K562 (cell line): ENCODE results near the gene B2M. TPM values are rescaled to one million over a fixed set of nuclear protein-coding genes. Genes with fewer than 3 reads are reported as not detected.

Source experiments
- ATAC-seq: fragments of 200-7000 bp; cut with Tn5 transposase; 3 replicates; pipeline ENCODE4 v1.9.1; 2020; ENCODE audit warnings: moderate library complexity
- BruUV-seq: library from RNA; stranded (reverse); fragments of 400-500 nt; replicated peaks from 2 replicates; lab custom pipeline; 2021; lab: Mats Ljungman, UMichigan
- CTCF ChIA-PET: fragments of 300-600 bp; formaldehyde crosslinking; extraction: SDS; loops from one replicate; lab custom pipeline; 2021; ENCODE audit warnings: low intra/inter-chr PET ratio; lab: Yijun Ruan, JAX
- POLR2A ChIA-PET: fragments of 300-600, 350-650 bp; sonication (Branson Sonifier 250); formaldehyde crosslinking; extraction: SDS; loops from one replicate; lab custom pipeline; 2021; ENCODE audit warnings: antibody characterized with exemption, inconsistent platforms; lab: Yijun Ruan, JAX
- DNase-seq, 4 experiments: peaks; one replicate each; pipeline versions ENCODE4 v3.0.0 to v3.0.0-alpha.2; 2011 to 2018; ENCODE audit warnings: low spot score in 3 of 4, mixed read lengths in 3 of 4; ENCODE audit errors: extremely low read depth in 1 of 4
- FAIRE-seq: peaks from 2 replicates; lab custom pipeline; 2011; peaks lifted over from hg19 to GRCh38; lab: Jason Lieb, UNC
- H2AFZ ChIP-seq: 2 replicates; pipeline ENCODE4 v1.6.0; 2011; ENCODE audit warnings: low read depth, low read length, control low read depth, inconsistent platforms
- H3K27ac ChIP-seq: fragments of 200-600 bp; 3 replicates; pipeline ENCODE4 v1.8.0; 2011; ENCODE audit warnings: low read depth, mild to moderate bottlenecking, control low read depth, inconsistent platforms, low read length, moderate library complexity, mixed read lengths; ENCODE audit errors: extremely low read depth
- H3K27me3 ChIP-seq, 2 experiments: fragments of 300-600 bp in 1 of 2; 2 replicates in 1 of 2; 3 replicates in 1 of 2; pipeline versions ENCODE4 v1.6.0 to v1.8.0; 2011; ENCODE audit warnings: inconsistent platforms in 2 of 2, low read length in 2 of 2, mild to moderate bottlenecking in 1 of 2, mixed read lengths in 1 of 2, moderate library complexity in 1 of 2; ENCODE audit not compliant: control insufficient read depth in 2 of 2, insufficient read depth in 2 of 2
- H3K36me3 ChIP-seq: fragments of 300-600 bp; 3 replicates; pipeline ENCODE4 v1.8.0; 2011; ENCODE audit warnings: mild to moderate bottlenecking, low read length, inconsistent platforms; ENCODE audit not compliant: control insufficient read depth, insufficient read depth
- H3K4me1 ChIP-seq, 2 experiments: fragments of 200-600 bp in 1 of 2; replicated peaks in 1 of 2; 2 replicates in 1 of 2; 3 replicates in 1 of 2; pipeline versions ENCODE4 v1.5.1 to v1.8.0; 2011; ENCODE audit warnings: inconsistent platforms in 2 of 2, low read length in 2 of 2, mild to moderate bottlenecking in 1 of 2, mixed read lengths in 1 of 2, moderate library complexity in 1 of 2; ENCODE audit not compliant: control insufficient read depth in 2 of 2, insufficient read depth in 2 of 2
- H3K4me2 ChIP-seq: 2 replicates; pipeline ENCODE4 v1.6.1; 2011; ENCODE audit warnings: low read length, control low read depth, inconsistent platforms, mixed read lengths; ENCODE audit not compliant: insufficient read depth
- H3K4me3 ChIP-seq: fragments of 200-600 bp; sonication (generic), shearing (Covaris generic); 2 replicates; pipeline ENCODE4 v1.5.1; 2016; ENCODE audit warnings: control low read depth, inconsistent platforms
- H3K79me2 ChIP-seq: fragments of 200-600 bp; 3 replicates; pipeline ENCODE4 v1.8.0; 2011; ENCODE audit warnings: low read length, inconsistent platforms; ENCODE audit not compliant: control insufficient read depth, insufficient read depth
- H3K9ac ChIP-seq, 2 experiments: 2 replicates each; pipeline versions ENCODE4 v1.6.0 to v1.6.1; 2011; ENCODE audit warnings: low read depth in 2 of 2, low read length in 2 of 2, control low read depth in 1 of 2, inconsistent platforms in 1 of 2, mild to moderate bottlenecking in 1 of 2, mixed read lengths in 1 of 2; ENCODE audit not compliant: insufficient read depth in 1 of 2
- H3K9me1 ChIP-seq: one replicate; pipeline ENCODE4 v1.6.0; 2011; ENCODE audit warnings: inconsistent platforms, mild to moderate bottlenecking, low read length, moderate library complexity; ENCODE audit not compliant: control insufficient read depth, insufficient read depth
- H3K9me3 ChIP-seq: replicated peaks from 2 replicates; pipeline ENCODE4 v1.5.1; 2011; ENCODE audit warnings: low read depth, low read length, inconsistent platforms; ENCODE audit not compliant: control insufficient read depth, insufficient read depth
- H4K20me1 ChIP-seq: replicated peaks from 2 replicates; pipeline ENCODE4 v1.6.1; 2011; ENCODE audit warnings: low read length, inconsistent platforms, mixed read lengths; ENCODE audit not compliant: control insufficient read depth, insufficient read depth
- COPS2 ChIP-seq: fragments of 450-650 bp; conservative IDR thresholded peaks from 2 replicates; pipeline ENCODE4 v1.6.1; 2016; ENCODE audit warnings: mild to moderate bottlenecking, moderate library complexity
- GATAD2A ChIP-seq: fragments of 450-650 bp; IDR thresholded peaks from 2 replicates; pipeline ENCODE4 v1.6.1; 2017
- KAT7 ChIP-seq: sonication (generic); formaldehyde crosslinking; IDR thresholded peaks from 2 replicates; pipeline ENCODE4 v1.8.0; 2022; ENCODE audit warnings: missing genetic modification reagents, mild to moderate bottlenecking, borderline replicate concordance
- LARP7 ChIP-seq: fragments of 450-650 bp; IDR thresholded peaks from 2 replicates; pipeline ENCODE4 v1.6.1; 2016
- MYC ChIP-seq, 2 experiments: fragments of 250-450 bp in 1 of 2; sonication (Bioruptor Pico) in 1 of 2; IDR thresholded peaks; 2 replicates each; pipeline versions ENCODE4 v1.5.1 to v1.6.1; 2012 to 2021; ENCODE audit warnings: low read depth in 2 of 2, borderline replicate concordance in 1 of 2, improper control_type of control experiment in 1 of 2, low read length in 1 of 2, mild to moderate bottlenecking in 1 of 2, moderate library complexity in 1 of 2
- TSC22D4 ChIP-seq: fragments of 450-650 bp; IDR thresholded peaks from 2 replicates; pipeline ENCODE4 v1.6.1; 2016; ENCODE audit warnings: missing genetic modification characterization, missing biosample characterization, control low read depth
- ZNF184 ChIP-seq: sonication (generic); formaldehyde crosslinking; IDR thresholded peaks from 2 replicates; pipeline ENCODE4 v1.5.0; 2020; ENCODE audit warnings: missing genetic modification reagents
- ZNF197 ChIP-seq: fragments of 200-800 bp; sonication (Bioruptor generic); IDR thresholded peaks from 2 replicates; pipeline ENCODE4 v1.6.1; 2016; ENCODE audit warnings: low read depth, missing genetic modification characterization, missing compliant biosample characterization
- ZNF41 ChIP-seq: fragments of 250-450 bp; sonication (Bioruptor Pico); conservative IDR thresholded peaks from 2 replicates; pipeline ENCODE4 v1.4.0; 2020; ENCODE audit warnings: mild to moderate bottlenecking
- ZNF431 ChIP-seq: sonication (generic); formaldehyde crosslinking; IDR thresholded peaks from 2 replicates; pipeline ENCODE4 v1.8.0; 2022; ENCODE audit warnings: mild to moderate bottlenecking, missing genetic modification reagents
- ZNF592 ChIP-seq: fragments of 450-650 bp; IDR thresholded peaks from 2 replicates; pipeline ENCODE4 v1.6.1; 2017; ENCODE audit warnings: antibody characterized with exemption, mild to moderate bottlenecking
- WGBS: fragments of 100-300 bp; shearing (Covaris generic); methylation state at CpG from one replicate; pipeline ENCODE4 v1.1.6; 2016; ENCODE audit warnings: low coverage, mixed read lengths; ENCODE audit not compliant: insufficient coverage; ENCODE audit errors: missing lambda C conversion rate; 5-methylcytosine and 5-hydroxymethylcytosine counted together
- in situ Hi-C: fragments of 300-500 bp; cut with MboI; formaldehyde crosslinking; loops from 4 replicates; pipeline ENCODE4 v1.15.0; 2018; ENCODE audit warnings: inconsistent platforms, mixed read lengths
- intact Hi-C: fragments of 100-400 bp; cut with micrococcal nuclease; formaldehyde crosslinking; loops from 2 replicates; pipeline ENCODE4 v1.14.2; 2022
- polyA plus RNA-seq, 8 experiments: library from polyadenylated mRNA; depleted of rRNA in 4 of 8; stranded (reverse) in 5 of 8; unstranded in 3 of 8; fragments of >200 nt; fragmentation: Nextera tagmentation in 2 of 8; fragmentation: Illumina TruSeq in 1 of 8; extraction: Ambion mirVana in 2 of 8; extraction: Trizol in 1 of 8; gene quantifications; 2 replicates each; pipeline versions ENCODE4 v1.2.1 to v1.2.3, GENCODE V29; 2011 to 2014; ENCODE audit warnings: inconsistent platforms in 1 of 8, missing spikeins in 1 of 8
- total RNA-seq, 7 experiments: library from RNA; depleted of rRNA in 6 of 7; stranded (reverse); fragments of >200 nt in 6 of 7; fragmentation: Illumina TruSeq in 2 of 7; extraction: Trizol in 2 of 7; gene quantifications; 2 replicates each; pipeline versions ENCODE4 v1.2.1 to v1.2.3, GENCODE V29; 2011 to 2021; ENCODE audit warnings: low replicate concordance in 1 of 7
- TF ChIP-seq, protein P1 (sequence below): fragments of 450-650 bp; formaldehyde crosslinking; IDR thresholded peaks from 2 replicates; pipeline ENCODE4 v1.4.0; 2020; ENCODE audit warnings: mild to moderate bottlenecking, moderate library complexity
- TF ChIP-seq, protein P2 (sequence below): sonication (generic); formaldehyde crosslinking; IDR thresholded peaks from 2 replicates; pipeline ENCODE4 v1.8.0; 2022; ENCODE audit warnings: mild to moderate bottlenecking, missing genetic modification reagents

B2M gene
- total and polyA plus RNA-seq, 9 of the 15 experiments (the other 6 are each of a cell fraction or from before 2014, with no cell fraction given) = 460 to 3,138 (median 1,032) TPM

DNA sequence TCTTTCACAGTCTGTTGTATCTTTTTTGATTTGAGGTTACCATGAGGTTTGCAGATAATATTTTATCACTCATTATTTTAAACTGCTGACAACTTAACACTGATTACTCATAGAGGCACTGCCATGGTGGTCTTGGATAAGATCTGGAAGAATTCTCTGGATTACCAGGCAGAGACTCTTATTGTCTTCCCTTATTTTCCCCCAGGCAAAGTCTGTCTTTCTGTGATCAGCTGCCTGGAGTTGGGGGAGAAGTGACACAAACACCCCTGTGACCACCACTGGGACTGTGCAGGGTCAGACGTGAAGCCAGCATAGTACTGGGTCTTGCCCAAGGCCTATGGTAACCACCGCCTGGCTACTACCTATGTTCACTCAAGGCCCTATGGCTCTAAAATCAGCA lies 4.9 kb upstream of the B2M start:
- WGBS = 96% methylated on average over 2 of the region's 2 CpGs
- H4K20me1 ChIP-seq = no peaks in the 10 kb centered on the region
- peaks cover 9% of the 10 kb centered on the region for H3K79me2 ChIP-seq
- no TSS peak for BruUV-seq
- FAIRE-seq = no peak
- H3K36me3 ChIP-seq = no peaks in the 10 kb centered on the region
- ChIA-PET POLR2A (interaction anchor here (1.0 kb wide), 2 partner anchors 14 to 22 kb away, joined by 4 read pairs; no protein-coding TSS in a partner anchor), CTCF (interaction anchor here (0.6 kb wide), 1 partner anchor 472 kb away, joined by 3 read pairs; no protein-coding TSS in a partner anchor)
- H3K27me3 ChIP-seq = no peaks in the 10 kb centered on the region
- intact Hi-C loops (no loop called here), in situ Hi-C loops (no loop called here)
- H2AFZ ChIP-seq = no peak overlapping the region
- H3K27ac ChIP-seq = no peak overlapping the region
- no peaks in the 10 kb centered on the region for H3K9me3 ChIP-seq
- no peak for ATAC-seq
- peaks cover under 1 to 5% of the 10 kb centered on the region in 2 experiments; a peak in 3 of 5 replicates for H3K4me1 ChIP-seq
- H3K4me2 ChIP-seq = no peak overlapping the region
- no peaks in the 10 kb centered on the region for H3K9me1 ChIP-seq
- H3K4me3 ChIP-seq = no peak overlapping the region
- no peak for DNase-seq
- H3K9ac ChIP-seq = no peak overlapping the region; a peak in 1 of 4 replicates
- no peak for TF ChIP-seq ZNF41 (CRISPR knock-in tag)
- no peak for TF ChIP-seq ZNF592
- TF ChIP-seq, protein P1, sequence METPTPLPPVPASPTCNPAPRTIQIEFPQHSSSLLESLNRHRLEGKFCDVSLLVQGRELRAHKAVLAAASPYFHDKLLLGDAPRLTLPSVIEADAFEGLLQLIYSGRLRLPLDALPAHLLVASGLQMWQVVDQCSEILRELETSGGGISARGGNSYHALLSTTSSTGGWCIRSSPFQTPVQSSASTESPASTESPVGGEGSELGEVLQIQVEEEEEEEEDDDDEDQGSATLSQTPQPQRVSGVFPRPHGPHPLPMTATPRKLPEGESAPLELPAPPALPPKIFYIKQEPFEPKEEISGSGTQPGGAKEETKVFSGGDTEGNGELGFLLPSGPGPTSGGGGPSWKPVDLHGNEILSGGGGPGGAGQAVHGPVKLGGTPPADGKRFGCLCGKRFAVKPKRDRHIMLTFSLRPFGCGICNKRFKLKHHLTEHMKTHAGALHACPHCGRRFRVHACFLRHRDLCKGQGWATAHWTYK (CRISPR knock-in tag) = no peak
- TF ChIP-seq ZNF184 (CRISPR knock-in tag) = no peak
- TF ChIP-seq TSC22D4 (tag) = no peak
- no peak for TF ChIP-seq ZNF431 (CRISPR knock-in tag)
- TF ChIP-seq KAT7 (CRISPR knock-in tag) = no peak
- TF ChIP-seq COPS2 = no peak
- no peak for TF ChIP-seq MYC (IDR thresholded peaks at IDR 0.05; ENCODE audit: low read depth, low read length)
- no peak for TF ChIP-seq MYC (CRISPR knock-in tag; IDR thresholded peaks at IDR 0.05; ENCODE audit: borderline replicate concordance, low read depth)
- TF ChIP-seq LARP7 = no peak
- TF ChIP-seq GATAD2A = no peak
- TF ChIP-seq, protein P2, sequence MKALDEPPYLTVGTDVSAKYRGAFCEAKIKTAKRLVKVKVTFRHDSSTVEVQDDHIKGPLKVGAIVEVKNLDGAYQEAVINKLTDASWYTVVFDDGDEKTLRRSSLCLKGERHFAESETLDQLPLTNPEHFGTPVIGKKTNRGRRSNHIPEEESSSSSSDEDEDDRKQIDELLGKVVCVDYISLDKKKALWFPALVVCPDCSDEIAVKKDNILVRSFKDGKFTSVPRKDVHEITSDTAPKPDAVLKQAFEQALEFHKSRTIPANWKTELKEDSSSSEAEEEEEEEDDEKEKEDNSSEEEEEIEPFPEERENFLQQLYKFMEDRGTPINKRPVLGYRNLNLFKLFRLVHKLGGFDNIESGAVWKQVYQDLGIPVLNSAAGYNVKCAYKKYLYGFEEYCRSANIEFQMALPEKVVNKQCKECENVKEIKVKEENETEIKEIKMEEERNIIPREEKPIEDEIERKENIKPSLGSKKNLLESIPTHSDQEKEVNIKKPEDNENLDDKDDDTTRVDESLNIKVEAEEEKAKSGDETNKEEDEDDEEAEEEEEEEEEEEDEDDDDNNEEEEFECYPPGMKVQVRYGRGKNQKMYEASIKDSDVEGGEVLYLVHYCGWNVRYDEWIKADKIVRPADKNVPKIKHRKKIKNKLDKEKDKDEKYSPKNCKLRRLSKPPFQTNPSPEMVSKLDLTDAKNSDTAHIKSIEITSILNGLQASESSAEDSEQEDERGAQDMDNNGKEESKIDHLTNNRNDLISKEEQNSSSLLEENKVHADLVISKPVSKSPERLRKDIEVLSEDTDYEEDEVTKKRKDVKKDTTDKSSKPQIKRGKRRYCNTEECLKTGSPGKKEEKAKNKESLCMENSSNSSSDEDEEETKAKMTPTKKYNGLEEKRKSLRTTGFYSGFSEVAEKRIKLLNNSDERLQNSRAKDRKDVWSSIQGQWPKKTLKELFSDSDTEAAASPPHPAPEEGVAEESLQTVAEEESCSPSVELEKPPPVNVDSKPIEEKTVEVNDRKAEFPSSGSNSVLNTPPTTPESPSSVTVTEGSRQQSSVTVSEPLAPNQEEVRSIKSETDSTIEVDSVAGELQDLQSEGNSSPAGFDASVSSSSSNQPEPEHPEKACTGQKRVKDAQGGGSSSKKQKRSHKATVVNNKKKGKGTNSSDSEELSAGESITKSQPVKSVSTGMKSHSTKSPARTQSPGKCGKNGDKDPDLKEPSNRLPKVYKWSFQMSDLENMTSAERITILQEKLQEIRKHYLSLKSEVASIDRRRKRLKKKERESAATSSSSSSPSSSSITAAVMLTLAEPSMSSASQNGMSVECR = no peak
- no peak for TF ChIP-seq ZNF197 (CRISPR knock-in tag)
